ENCODE measurements around the gene SLC12A8.

DNA sequence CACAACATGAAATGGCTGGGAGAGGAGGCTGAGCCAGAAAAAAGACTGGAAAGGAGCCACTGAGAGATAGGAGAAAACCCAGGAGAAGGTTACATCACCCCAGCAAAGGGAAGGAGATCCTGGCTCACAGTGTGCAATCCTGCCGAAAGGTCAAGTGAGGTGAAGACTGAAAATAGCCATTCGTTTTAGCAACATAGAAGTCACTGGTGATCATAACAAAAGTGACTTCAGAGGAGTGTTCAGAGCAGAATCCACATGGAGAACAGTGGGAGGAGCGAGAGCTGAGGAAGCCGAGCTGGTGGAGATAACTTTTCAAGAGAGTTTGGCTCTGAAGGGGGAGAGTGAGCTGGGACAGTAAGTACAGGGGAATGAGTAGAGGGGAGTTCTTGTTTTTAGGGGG is 151.4 kb downstream of the SLC12A8 start:
- TF ChIP-seq, protein P1, sequence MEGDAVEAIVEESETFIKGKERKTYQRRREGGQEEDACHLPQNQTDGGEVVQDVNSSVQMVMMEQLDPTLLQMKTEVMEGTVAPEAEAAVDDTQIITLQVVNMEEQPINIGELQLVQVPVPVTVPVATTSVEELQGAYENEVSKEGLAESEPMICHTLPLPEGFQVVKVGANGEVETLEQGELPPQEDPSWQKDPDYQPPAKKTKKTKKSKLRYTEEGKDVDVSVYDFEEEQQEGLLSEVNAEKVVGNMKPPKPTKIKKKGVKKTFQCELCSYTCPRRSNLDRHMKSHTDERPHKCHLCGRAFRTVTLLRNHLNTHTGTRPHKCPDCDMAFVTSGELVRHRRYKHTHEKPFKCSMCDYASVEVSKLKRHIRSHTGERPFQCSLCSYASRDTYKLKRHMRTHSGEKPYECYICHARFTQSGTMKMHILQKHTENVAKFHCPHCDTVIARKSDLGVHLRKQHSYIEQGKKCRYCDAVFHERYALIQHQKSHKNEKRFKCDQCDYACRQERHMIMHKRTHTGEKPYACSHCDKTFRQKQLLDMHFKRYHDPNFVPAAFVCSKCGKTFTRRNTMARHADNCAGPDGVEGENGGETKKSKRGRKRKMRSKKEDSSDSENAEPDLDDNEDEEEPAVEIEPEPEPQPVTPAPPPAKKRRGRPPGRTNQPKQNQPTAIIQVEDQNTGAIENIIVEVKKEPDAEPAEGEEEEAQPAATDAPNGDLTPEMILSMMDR (conservative IDR thresholded peaks at IDR 0.05): no peak
- no peak for TF ChIP-seq EZH2 (IDR thresholded peaks at IDR 0.05; ENCODE audit: low read depth)

Measured in PC-9 (cell line).